Measurements from ENCODE around the gene TAS1R3. TPM values are rescaled to one million over a fixed set of nuclear protein-coding genes. Genes with fewer than 3 reads are reported as not detected.

The TAS1R3 gene
- total and polyA plus RNA-seq, 10 of the 15 experiments (the other 5 are each of a cell fraction or from before 2014, with no cell fraction given), result 0.04 to 0.51 (median 0.08) TPM; not detected in 3

- in situ Hi-C loops (cut with MboI), result no loop called here
- Histone ChIP-seq H3K36me3 (ENCODE audit: control insufficient read depth in 2 of 2, insufficient read depth in 2 of 2, low read length in 1 of 2) (peaks cover 3 to 11% of the 10 kb centered on the region in 2 experiments; a peak in 3 of 4 replicates), H3K4me2 (ENCODE audit: control insufficient read depth, insufficient read depth) (no peak overlapping the region), H3K27me3 (replicated peaks in 1 of 2; ENCODE audit: control insufficient read depth in 2 of 2, insufficient read depth in 2 of 2, low read length in 1 of 2) (no peaks in the 10 kb centered on the region), H3K9me3 (replicated peaks; ENCODE audit: control insufficient read depth, insufficient read depth, low read length) (no peaks in the 10 kb centered on the region), H3K79me2 (ENCODE audit: control insufficient read depth, insufficient read depth, low read length) (peaks cover 26% of the 10 kb centered on the region), H3K4me1 (ENCODE audit: control insufficient read depth, insufficient read depth, low read length) (peaks cover 12% of the 10 kb centered on the region), H3K27ac (ENCODE audit: control insufficient read depth, insufficient read depth) (no peak overlapping the region), H4K20me1 (ENCODE audit: control insufficient read depth, insufficient read depth) (no peaks in the 10 kb centered on the region), H3K4me3 (no peak overlapping the region), H3K9ac (ENCODE audit: control insufficient read depth, insufficient read depth, low read length) (no peak overlapping the region), H2AFZ (ENCODE audit: control insufficient read depth, low read depth, low read length) (no peak overlapping the region)
- ChIA-PET POLR2A (interaction anchor here (1.9 kb wide), 1 partner anchor 11 kb away, joined by 8 read pairs; no protein-coding TSS in a partner anchor), SMC1A (ENCODE audit: uncharacterized antibody, unreplicated experiment) (no interaction called here), RAD21 (ENCODE audit: unreplicated experiment) (interaction anchor here (0.6 kb wide), 1 partner anchor 527 kb away, joined by 3 read pairs; no protein-coding TSS in a partner anchor), CTCF (interaction anchor here (0.6 to 1.0 kb wide), 5 partner anchors 10 to 63 kb away, joined by 3 read pairs; no protein-coding TSS in a partner anchor)
- ATAC-seq (no peak), FAIRE-seq (no peak), DNase-seq (ENCODE audit: low read depth, low spot score) (no peak)
- BruUV-seq (replicated peaks), result no TSS peak
- WGBS (ENCODE audit: insufficient coverage, insufficient replicate concordance, low lambda C conversion rate, missing lambda C conversion rate), result 97% methylated on average over 16 of the region's 16 CpGs
- no peak for TF ChIP-seq HDGF (IDR thresholded peaks at IDR 0.05)
- TF ChIP-seq MEF2B (IDR thresholded peaks at IDR 0.05; ENCODE audit: partially characterized antibody, poor library complexity, severe bottlenecking), result no peak
- TF ChIP-seq BCL3 (IDR thresholded peaks at IDR 0.05; ENCODE audit: borderline replicate concordance, insufficient read depth, low read depth, low read length, poor library complexity, severe bottlenecking), result no peak
- TF ChIP-seq CREB1 (IDR thresholded peaks at IDR 0.05; ENCODE audit: low read depth), result no peak
- no peak for TF ChIP-seq SUPT20H (IDR thresholded peaks at IDR 0.05; ENCODE audit: borderline replicate concordance, control insufficient read depth, low read depth, low read length)
- no peak for TF ChIP-seq MYC (IDR thresholded peaks at IDR 0.05; ENCODE audit: insufficient read depth, insufficient read length, insufficient replicate concordance, low read length, severe bottlenecking)
- no peak for TF ChIP-seq ZNF274 (IDR thresholded peaks at IDR 0.05; ENCODE audit: insufficient read depth, insufficient read length)
- intact Hi-C loops (cut with micrococcal nuclease; ENCODE audit: unreplicated experiment), result loop anchor here (10.0 kb wide), 1 partner anchor 127 kb away; no protein-coding TSS in a partner anchor
Measured at GRCh38 chr1:1377540-1378205, 46.6 kb downstream of the TAS1R3 start.

All from GM12878 (cell line).